HUES48 (cell line): ENCODE data around the gene HOMER3.

Experiments used
- H3K27ac ChIP-seq: one replicate; pipeline ENCODE4 v1.7.0; 2013; ENCODE audit warnings: low read depth, low read length, inconsistent platforms
- H3K27me3 ChIP-seq: 2 replicates; pipeline ENCODE4 v1.6.1; 2013; ENCODE audit warnings: mild to moderate bottlenecking, low read length; ENCODE audit not compliant: control insufficient read depth, insufficient read depth
- H3K36me3 ChIP-seq: 2 replicates; pipeline ENCODE4 v1.6.1; 2013; ENCODE audit warnings: low read length; ENCODE audit not compliant: control insufficient read depth, insufficient read depth
- H3K4me1 ChIP-seq: 2 replicates; pipeline ENCODE4 v1.6.1; 2013; ENCODE audit warnings: mild to moderate bottlenecking, low read length; ENCODE audit not compliant: control insufficient read depth, insufficient read depth
- H3K4me3 ChIP-seq: 2 replicates; pipeline ENCODE4 v1.5.1; 2013; ENCODE audit warnings: mild to moderate bottlenecking, low read depth, low read length
- H3K9ac ChIP-seq: 2 replicates; pipeline ENCODE4 v1.6.1; 2013; ENCODE audit warnings: mild to moderate bottlenecking, low read depth, low read length, moderate library complexity
- H3K9me3 ChIP-seq: 2 replicates; pipeline ENCODE4 v1.6.1; 2013; ENCODE audit warnings: low read length; ENCODE audit not compliant: control insufficient read depth, insufficient read depth

The HOMER3 gene

DNA sequence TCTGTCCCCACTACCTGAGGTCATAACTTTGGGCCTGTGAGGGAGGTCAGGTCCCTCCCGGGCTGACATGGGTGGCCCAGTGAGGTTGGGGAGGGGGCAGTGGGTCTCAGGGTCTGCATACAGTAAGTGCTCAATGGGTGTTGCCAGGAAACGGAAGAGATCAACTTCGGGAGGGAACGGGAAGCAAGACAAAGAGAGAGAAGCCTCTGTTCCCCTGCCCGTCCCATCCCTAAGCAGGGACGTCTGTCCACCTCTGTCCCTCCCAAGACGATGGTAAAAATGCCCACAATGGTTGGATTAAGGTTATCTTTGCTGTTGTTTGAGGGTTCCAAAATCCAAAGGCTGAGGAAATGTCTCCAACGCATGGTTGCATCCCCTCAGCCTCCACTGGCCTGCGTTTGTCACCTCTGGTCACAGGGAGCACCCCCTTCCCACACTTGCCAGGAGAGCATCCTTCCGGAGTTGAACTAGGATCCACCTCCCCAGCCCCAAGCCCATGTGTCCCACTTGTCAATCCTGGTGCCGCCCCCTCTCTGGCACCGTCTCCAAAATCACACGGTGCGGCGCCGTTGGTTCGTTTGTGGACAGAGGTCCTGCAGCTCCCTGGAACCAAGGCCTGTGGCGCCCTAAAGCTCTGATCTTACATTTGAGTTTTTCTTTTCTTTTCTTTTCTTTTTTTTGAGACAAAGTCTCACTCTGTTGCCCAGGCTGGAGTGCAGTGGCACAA, 774 bp upstream of the HOMER3 start:
- Histone ChIP-seq H3K36me3 (peaks cover 5% of the 10 kb centered on the region), H3K9ac (no peak overlapping the region), H3K4me3 (peak overlapping the region; percentile 32; the same call in 1 of the 2 replicates), H3K27ac (no peak overlapping the region), H3K27me3 (no peaks in the 10 kb centered on the region; the same call in 1 of the 2 replicates), H3K9me3 (no peaks in the 10 kb centered on the region), H3K4me1 (peaks cover 13% of the 10 kb centered on the region; the same call in 1 of the 2 replicates)

GRCh38 chr19:18939922-18940768, 872 bp downstream of the HOMER3 start:
- peak overlapping the region; percentile 0 for H3K27ac ChIP-seq
- H3K4me1 ChIP-seq: peaks cover 13% of the 10 kb centered on the region; the same call in 1 of the 2 replicates
- no peaks in the 10 kb centered on the region for H3K9me3 ChIP-seq
- H3K36me3 ChIP-seq: peaks cover 5% of the 10 kb centered on the region
- H3K4me3 ChIP-seq: peak overlapping the region; percentile 82
- H3K27me3 ChIP-seq: no peaks in the 10 kb centered on the region; the same call in 1 of the 2 replicates
- H3K9ac ChIP-seq: peak overlapping the region; percentile 41; the same call in 1 of the 2 replicates

DNA sequence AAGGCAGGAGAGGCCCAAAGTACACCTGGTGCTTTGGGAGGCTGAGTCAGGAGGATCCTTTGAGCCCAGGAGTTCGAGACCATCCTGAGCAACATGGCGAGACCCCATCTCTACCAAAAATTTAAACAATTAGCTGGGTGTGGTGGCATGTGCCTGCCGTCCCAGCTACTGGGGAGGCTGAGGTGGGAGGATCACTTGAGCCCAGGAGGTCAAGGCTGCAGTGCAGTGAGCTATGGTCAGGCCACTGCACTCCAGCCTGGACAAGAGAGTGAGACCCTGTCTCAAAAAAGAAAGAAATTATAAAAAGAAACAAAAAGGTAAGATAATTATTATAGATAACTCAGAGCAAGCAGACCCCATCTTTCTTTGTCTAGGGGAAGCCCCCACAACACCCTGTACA, 1.9 kb downstream of the HOMER3 start:
- H3K9me3 ChIP-seq: no peaks in the 10 kb centered on the region
- peaks cover 13% of the 10 kb centered on the region; the same call in 1 of the 2 replicates for H3K4me1 ChIP-seq
- no peaks in the 10 kb centered on the region; the same call in 1 of the 2 replicates for H3K27me3 ChIP-seq
- no peak overlapping the region for H3K9ac ChIP-seq
- peaks cover 9% of the 10 kb centered on the region for H3K36me3 ChIP-seq
- 0 out of 2 replicates have a peak overlapping the region, but pooled peaks have one; percentile 82 for H3K4me3 ChIP-seq
- H3K27ac ChIP-seq: no peak overlapping the region

DNA sequence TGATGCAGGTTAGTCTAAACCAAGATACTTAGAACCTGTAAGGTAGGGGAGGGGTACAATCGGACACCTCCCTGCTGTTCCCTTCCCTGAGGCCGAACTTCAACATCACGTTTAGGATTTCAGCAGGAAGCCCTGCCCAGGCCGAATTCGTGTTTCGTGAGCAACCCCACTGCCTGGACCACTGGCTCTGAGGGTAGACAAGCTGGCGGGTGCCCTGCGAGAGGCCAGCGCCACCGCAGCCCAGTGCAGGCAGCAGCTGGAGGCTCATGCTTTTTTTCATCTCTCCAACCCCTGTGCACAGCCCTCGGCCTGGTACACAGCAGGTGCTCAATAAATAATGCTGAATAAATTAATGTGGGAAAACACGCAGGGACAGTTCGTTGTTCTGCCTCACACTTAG, 7.7 kb downstream of the HOMER3 start:
- Histone ChIP-seq H3K27ac (no peak overlapping the region), H3K36me3 (peaks cover 18% of the 10 kb centered on the region), H3K27me3 (no peaks in the 10 kb centered on the region), H3K9ac (no peak overlapping the region), H3K4me1 (peaks cover 5% of the 10 kb centered on the region; the same call in 1 of the 2 replicates), H3K9me3 (no peaks in the 10 kb centered on the region), H3K4me3 (peak overlapping the region; percentile 42; the same call in 1 of the 2 replicates)

DNA sequence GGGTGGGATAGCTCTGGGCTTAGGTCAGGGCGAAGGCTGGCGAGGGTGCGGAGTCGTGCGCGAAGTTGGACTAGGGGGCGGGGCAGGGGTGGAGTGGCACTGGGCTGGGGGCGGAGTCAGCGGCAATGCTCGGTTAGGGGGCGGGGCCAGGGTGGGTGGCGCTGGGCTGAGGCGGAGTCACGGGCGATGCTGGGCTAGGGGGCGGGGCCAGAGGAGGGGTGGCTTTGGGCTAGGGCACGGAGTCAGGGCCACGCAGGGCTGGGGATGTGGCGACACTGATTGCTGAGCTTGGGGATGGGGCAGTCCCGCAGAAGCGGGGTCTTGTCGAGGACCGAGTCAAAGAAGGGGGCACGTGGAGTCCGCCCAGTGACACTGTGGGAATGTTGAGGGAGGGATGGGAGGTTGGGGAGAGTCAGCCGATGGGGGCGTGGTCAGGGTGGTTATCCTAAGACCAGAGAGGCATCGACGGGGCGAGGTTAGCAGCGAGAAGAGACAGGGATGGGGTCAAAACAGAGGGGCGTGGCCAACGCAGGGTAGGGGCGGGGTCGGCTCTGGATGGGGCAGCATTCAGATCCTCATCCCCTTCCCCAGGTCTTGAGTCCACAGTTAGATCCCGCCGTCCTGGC, 8.7 kb downstream of the HOMER3 start:
- H3K9ac ChIP-seq: no peak overlapping the region
- no peaks in the 10 kb centered on the region for H3K27me3 ChIP-seq
- H3K4me1 ChIP-seq: peaks cover 5% of the 10 kb centered on the region; the same call in 1 of the 2 replicates
- no peak overlapping the region for H3K27ac ChIP-seq
- peak overlapping the region; percentile 78 for H3K4me3 ChIP-seq
- no peaks in the 10 kb centered on the region for H3K9me3 ChIP-seq
- peaks cover 25% of the 10 kb centered on the region for H3K36me3 ChIP-seq

DNA sequence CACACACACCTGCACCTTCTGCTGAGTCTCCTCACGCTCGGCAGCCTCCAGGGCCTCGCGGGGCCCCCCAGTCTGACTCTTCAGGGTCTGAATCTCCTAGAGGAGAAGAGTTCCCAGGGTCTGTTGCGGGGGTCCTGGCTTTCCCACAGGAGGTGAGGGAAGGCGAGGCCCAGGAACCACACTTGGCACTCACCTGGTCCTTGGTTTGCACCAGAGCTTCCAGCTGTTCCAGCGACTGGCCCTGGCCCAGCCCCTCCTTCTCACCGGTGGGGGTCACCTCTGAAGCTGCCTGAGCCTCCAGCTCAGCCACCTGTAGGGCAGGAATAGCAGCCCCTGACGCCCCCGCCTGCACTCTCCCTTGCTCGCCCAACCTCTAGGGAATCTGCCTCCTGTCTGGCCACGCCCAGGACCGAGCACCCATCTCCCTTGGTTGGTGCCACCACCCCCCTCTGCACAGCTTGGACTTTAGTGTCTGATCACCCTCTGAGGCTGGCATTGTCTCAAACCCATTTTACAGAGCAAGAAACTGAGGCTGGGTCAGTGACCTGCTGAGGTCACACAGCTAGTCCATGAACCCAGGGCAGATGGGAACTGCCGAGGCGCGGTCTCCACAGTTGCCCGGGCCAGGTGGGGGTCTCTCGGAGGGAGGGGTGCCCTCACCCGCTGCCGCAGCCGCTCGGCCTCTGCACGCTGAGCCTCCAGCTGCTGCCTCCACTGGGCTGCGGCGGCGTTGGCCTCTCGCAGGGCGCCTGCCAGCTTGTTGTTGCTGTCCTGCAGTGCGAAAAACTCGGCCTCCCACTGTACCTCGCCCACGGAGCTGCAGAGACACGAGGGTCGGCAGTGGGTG, 9.5 kb downstream of the HOMER3 start:
- no peaks in the 10 kb centered on the region for H3K9me3 ChIP-seq
- H3K27ac ChIP-seq: no peak overlapping the region
- no peak overlapping the region for H3K4me3 ChIP-seq
- no peak overlapping the region for H3K9ac ChIP-seq
- peaks cover 5% of the 10 kb centered on the region; the same call in 1 of the 2 replicates for H3K4me1 ChIP-seq
- peaks cover 30% of the 10 kb centered on the region for H3K36me3 ChIP-seq
- H3K27me3 ChIP-seq: no peaks in the 10 kb centered on the region

- peaks cover 5% of the 10 kb centered on the region; the same call in 1 of the 2 replicates for H3K4me1 ChIP-seq
- H3K27me3 ChIP-seq: no peaks in the 10 kb centered on the region
- peaks cover 46% of the 10 kb centered on the region for H3K36me3 ChIP-seq
- no peak overlapping the region for H3K4me3 ChIP-seq
- H3K9ac ChIP-seq: no peak overlapping the region
- no peaks in the 10 kb centered on the region for H3K9me3 ChIP-seq
- H3K27ac ChIP-seq: no peak overlapping the region
These were observed 11.7 kb downstream of the HOMER3 start for GRCh38 chr19:18929311-18929710.

DNA sequence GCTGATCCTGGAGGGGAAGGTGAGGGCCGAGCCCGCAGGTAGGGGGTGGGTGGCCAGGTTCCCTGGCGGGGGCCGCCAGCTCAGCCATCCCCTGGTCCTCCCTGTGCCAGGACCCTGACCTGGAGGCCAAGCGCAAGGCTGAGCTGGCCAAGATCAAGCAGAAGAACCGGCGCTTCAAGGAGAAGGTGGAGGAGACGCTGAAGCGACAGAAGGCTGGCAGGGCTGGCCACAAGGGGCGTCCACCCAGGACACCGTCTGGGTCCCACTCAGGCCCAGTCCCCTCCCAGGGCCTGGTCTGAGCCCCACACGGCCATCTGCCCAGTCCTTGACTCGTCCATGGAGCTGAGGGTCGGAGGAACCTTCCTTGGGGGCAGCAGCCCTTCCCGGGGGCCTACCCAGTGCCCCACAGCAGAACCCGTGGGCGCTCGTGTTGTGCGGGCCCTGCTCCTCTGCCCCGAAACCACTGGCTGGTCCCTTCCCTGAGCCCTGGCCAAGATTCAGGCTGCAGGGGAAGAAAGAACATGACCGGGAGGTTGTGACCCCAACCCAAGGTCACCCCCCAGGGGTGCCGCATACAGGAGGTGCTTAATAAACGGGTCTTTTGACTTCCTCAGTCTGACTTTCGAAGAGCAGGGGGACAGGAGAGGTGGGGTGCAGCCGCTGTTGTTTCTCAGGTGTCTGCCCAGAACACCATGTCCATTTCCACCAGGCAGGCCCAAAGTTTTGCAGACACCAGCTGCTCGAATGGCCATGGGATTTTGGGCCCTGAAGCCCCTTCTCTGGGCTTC, 12.8 kb downstream of the HOMER3 start:
- Histone ChIP-seq H3K36me3 (peaks cover 45% of the 10 kb centered on the region), H3K27me3 (no peaks in the 10 kb centered on the region), H3K4me3 (no peak overlapping the region), H3K9ac (no peak overlapping the region), H3K4me1 (peaks cover 4% of the 10 kb centered on the region; the same call in 1 of the 2 replicates), H3K9me3 (no peaks in the 10 kb centered on the region), H3K27ac (no peak overlapping the region)

- Histone ChIP-seq H3K27me3 (no peaks in the 10 kb centered on the region), H3K4me1 (peaks cover 4% of the 10 kb centered on the region), H3K4me3 (no peak overlapping the region), H3K27ac (no peak overlapping the region), H3K9me3 (no peaks in the 10 kb centered on the region), H3K36me3 (peaks cover 63% of the 10 kb centered on the region), H3K9ac (no peak overlapping the region)
These were observed 16.3 kb downstream of the HOMER3 start for GRCh38 chr19:18924684-18925213.
